ENCODE measurements around the gene UBXN11. TPM values are rescaled to one million over a fixed set of nuclear protein-coding genes. Genes with fewer than 3 reads are reported as not detected.

Gene UBXN11
- total RNA-seq, 2 donors from 2014 or later = 13.2 to 18.1 TPM

DNA sequence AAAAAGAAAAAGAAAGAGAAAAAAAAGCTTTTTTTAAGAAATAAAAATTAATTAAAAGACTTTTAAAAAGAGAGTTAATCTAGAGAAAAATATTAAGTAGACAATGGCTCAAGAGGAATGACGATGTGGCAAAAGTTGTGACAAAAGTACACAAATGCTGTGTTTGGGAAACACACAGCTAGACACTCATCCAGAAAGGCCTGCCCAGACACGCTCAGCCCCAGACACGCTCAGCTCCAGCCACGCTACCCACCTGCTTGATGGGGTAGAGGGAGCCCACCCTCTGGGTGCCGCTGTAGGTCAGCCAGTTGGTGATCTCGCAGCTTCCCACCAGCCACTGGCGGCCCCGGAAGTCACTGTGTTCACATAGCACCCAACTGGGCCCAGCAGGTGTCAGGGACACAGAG, 21.5 kb upstream of the UBXN11 start:
- H3K27ac ChIP-seq = no peak overlapping the region
- DNase-seq (ENCODE audit: low spot score) = peak; percentile 12
- H3K4me3 ChIP-seq = no peak overlapping the region
- TF ChIP-seq POLR2A (IDR thresholded peaks at IDR 0.05) (no peak), POLR2AphosphoS5 (IDR thresholded peaks at IDR 0.05) (no peak)
- TF ChIP-seq, protein P1, sequence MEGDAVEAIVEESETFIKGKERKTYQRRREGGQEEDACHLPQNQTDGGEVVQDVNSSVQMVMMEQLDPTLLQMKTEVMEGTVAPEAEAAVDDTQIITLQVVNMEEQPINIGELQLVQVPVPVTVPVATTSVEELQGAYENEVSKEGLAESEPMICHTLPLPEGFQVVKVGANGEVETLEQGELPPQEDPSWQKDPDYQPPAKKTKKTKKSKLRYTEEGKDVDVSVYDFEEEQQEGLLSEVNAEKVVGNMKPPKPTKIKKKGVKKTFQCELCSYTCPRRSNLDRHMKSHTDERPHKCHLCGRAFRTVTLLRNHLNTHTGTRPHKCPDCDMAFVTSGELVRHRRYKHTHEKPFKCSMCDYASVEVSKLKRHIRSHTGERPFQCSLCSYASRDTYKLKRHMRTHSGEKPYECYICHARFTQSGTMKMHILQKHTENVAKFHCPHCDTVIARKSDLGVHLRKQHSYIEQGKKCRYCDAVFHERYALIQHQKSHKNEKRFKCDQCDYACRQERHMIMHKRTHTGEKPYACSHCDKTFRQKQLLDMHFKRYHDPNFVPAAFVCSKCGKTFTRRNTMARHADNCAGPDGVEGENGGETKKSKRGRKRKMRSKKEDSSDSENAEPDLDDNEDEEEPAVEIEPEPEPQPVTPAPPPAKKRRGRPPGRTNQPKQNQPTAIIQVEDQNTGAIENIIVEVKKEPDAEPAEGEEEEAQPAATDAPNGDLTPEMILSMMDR (IDR thresholded peaks at IDR 0.05) = no peak
- intact Hi-C loops (cut with DNase I) = no loop called here
- H3K27me3 ChIP-seq (replicated peaks; ENCODE audit: insufficient read depth) = no peaks in the 10 kb centered on the region
- no peaks in the 10 kb centered on the region for H3K36me3 ChIP-seq
- no peaks in the 10 kb centered on the region for H3K4me1 ChIP-seq (replicated peaks)
- 46% methylated on average over 8 of the region's 8 CpGs for WGBS
- H3K9me3 ChIP-seq = no peaks in the 10 kb centered on the region

DNA sequence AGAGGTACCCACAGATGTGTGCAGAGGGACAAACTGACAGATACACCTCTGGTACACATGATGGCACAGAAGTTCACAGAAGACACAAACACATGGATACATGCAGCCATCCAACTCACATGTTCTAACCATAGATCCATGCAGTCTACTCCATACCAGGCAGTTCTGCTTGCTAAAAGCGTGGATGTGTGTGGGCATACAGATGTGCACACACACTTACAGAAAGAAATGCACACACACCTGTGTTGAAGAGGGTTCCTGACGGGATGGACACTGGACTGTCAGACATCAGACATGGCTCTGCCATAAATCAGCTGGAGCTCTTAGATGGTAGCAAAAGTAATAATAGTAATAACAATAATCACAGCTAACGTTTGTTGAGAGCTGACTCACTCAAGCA, 18.1 kb upstream of the UBXN11 start:
- Histone ChIP-seq H3K4me3 (no peak overlapping the region), H3K27ac (no peak overlapping the region), H3K27me3 (replicated peaks; ENCODE audit: insufficient read depth) (no peaks in the 10 kb centered on the region), H3K36me3 (no peaks in the 10 kb centered on the region), H3K9me3 (no peaks in the 10 kb centered on the region), H3K4me1 (replicated peaks) (no peaks in the 10 kb centered on the region)
- intact Hi-C loops (cut with DNase I) = loop anchor here (5.0 kb wide), 2 partner anchors 157 to 212 kb away; partner anchors contain the start of genes C1orf232, PDIK1L and ZNF593
- DNase-seq (ENCODE audit: low spot score) = no peak
- no peak for TF ChIP-seq POLR2A (IDR thresholded peaks at IDR 0.05)
- no peak for TF ChIP-seq POLR2AphosphoS5 (IDR thresholded peaks at IDR 0.05)
- TF ChIP-seq, protein P1 (IDR thresholded peaks at IDR 0.05) = no peak
- 88% methylated on average over 3 of the region's 3 CpGs for WGBS

DNA sequence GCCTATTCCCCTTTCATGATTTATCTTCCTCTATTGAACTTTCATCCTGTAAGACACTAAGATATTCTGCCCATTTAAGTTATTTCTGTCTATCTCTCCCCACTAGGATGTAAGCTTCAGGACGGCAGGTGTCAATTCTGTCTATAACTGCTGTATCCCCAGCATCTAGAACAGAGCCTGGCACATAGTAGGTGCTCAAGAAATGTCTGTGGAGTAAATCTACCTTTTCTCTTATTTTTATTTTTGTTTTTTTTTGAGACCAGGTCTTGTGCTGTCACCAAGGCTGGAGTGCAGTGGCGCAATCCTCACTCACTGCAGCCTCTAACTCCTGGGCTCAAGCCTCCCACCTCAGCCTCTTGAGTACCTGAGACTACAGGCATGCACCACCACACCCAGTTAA, 16.9 kb upstream of the UBXN11 start:
- H3K27ac ChIP-seq = no peak overlapping the region
- TF ChIP-seq, protein P1 (IDR thresholded peaks at IDR 0.05) = no peak
- no peak for TF ChIP-seq POLR2A (IDR thresholded peaks at IDR 0.05)
- TF ChIP-seq POLR2AphosphoS5 (IDR thresholded peaks at IDR 0.05) = no peak
- intact Hi-C loops (cut with DNase I) = loop anchor here (5.0 kb wide), 2 partner anchors 156 to 211 kb away; partner anchors contain the start of genes C1orf232, PDIK1L and ZNF593
- DNase-seq (ENCODE audit: low spot score) = no peak
- H3K36me3 ChIP-seq = no peaks in the 10 kb centered on the region
- H3K4me3 ChIP-seq = no peak overlapping the region
- 94% methylated on average over 2 of the region's 2 CpGs for WGBS
- H3K27me3 ChIP-seq (replicated peaks; ENCODE audit: insufficient read depth) = no peaks in the 10 kb centered on the region
- H3K9me3 ChIP-seq = no peaks in the 10 kb centered on the region
- no peaks in the 10 kb centered on the region for H3K4me1 ChIP-seq (replicated peaks)

DNA sequence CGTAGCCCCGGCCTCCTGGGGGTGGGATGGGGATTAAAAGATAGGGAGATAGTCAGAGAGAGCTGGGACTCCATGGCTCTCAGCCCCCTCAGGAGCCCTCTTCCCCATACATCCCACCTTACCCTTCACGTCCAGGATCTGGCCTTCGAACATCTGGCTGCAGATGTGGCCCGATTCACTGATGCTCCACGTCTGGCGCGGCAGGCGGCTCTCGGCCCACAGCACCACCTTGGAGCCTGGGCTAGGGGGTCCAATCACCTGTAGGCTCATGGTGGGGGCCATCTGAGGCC, 15.6 kb upstream of the UBXN11 start:
- no peaks in the 10 kb centered on the region for H3K9me3 ChIP-seq
- no peaks in the 10 kb centered on the region for H3K4me1 ChIP-seq (replicated peaks)
- H3K27ac ChIP-seq = no peak overlapping the region
- no peaks in the 10 kb centered on the region for H3K36me3 ChIP-seq
- 78% methylated on average over 10 of the region's 10 CpGs for WGBS
- no peaks in the 10 kb centered on the region for H3K27me3 ChIP-seq (replicated peaks; ENCODE audit: insufficient read depth)
- TF ChIP-seq, protein P1 (IDR thresholded peaks at IDR 0.05) = no peak
- no peak for TF ChIP-seq POLR2A (IDR thresholded peaks at IDR 0.05)
- TF ChIP-seq POLR2AphosphoS5 (IDR thresholded peaks at IDR 0.05) = no peak
- DNase-seq (ENCODE audit: low spot score) = no peak
- no peak overlapping the region for H3K4me3 ChIP-seq
- intact Hi-C loops (cut with DNase I) = loop anchor here (5.0 kb wide), 2 partner anchors 155 to 210 kb away; partner anchors contain the start of genes C1orf232, PDIK1L and ZNF593

DNA sequence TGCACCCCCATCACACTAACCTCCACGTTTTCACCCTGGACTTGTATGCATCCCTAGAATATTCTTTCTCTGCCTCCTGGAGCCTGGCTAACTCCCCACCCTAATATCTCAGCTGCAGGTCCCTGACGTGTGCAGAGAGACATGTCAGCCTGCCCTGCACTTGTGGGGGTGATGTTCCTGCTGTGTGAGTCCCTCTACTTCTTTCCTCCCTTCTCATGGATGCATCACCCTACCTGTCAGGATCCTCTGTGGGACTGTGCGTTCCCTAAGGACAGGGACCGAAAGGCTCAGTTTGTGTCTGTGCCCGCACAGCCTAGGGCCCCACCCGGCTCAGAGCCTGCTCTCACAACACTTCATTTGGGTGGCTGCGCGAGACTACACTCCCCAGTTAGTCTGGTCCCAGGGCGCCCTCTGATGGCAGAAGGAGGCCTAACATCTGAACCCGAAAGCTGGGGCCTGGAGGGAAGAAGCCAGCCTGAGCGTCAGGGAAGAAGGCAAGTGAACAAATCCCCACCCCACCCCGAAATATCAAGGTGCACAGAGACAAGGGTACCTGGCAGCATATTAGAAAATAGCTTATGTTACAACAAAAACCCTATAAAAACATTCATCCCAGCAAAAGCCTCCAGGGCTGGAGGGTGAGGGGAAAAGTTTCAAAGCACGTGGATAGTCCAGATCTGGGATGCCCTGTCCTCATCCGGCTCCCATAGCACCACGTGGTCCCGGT, 15.0 kb upstream of the UBXN11 start:
- no peak overlapping the region for H3K27ac ChIP-seq
- H3K36me3 ChIP-seq = no peaks in the 10 kb centered on the region
- H3K4me1 ChIP-seq (replicated peaks) = no peaks in the 10 kb centered on the region
- H3K9me3 ChIP-seq = no peaks in the 10 kb centered on the region
- DNase-seq (ENCODE audit: low spot score) = peak; percentile 88
- TF ChIP-seq, protein P1 (IDR thresholded peaks at IDR 0.05) = peak; percentile 66 to 93 (median 86)
- TF ChIP-seq POLR2AphosphoS5 (IDR thresholded peaks at IDR 0.05) = peak; percentile 64
- no peak for TF ChIP-seq POLR2A (IDR thresholded peaks at IDR 0.05)
- intact Hi-C loops (cut with DNase I) = loop anchor here (2.0 to 5.0 kb wide), 3 partner anchors 47 to 209 kb away; partner anchors contain the start of genes C1orf232, PDIK1L and ZNF593
- no peaks in the 10 kb centered on the region for H3K27me3 ChIP-seq (replicated peaks; ENCODE audit: insufficient read depth)
- WGBS = 12% methylated on average over 16 of the region's 16 CpGs
- H3K4me3 ChIP-seq = no peak overlapping the region
